ENCODE data around the gene C17orf50.

DNA sequence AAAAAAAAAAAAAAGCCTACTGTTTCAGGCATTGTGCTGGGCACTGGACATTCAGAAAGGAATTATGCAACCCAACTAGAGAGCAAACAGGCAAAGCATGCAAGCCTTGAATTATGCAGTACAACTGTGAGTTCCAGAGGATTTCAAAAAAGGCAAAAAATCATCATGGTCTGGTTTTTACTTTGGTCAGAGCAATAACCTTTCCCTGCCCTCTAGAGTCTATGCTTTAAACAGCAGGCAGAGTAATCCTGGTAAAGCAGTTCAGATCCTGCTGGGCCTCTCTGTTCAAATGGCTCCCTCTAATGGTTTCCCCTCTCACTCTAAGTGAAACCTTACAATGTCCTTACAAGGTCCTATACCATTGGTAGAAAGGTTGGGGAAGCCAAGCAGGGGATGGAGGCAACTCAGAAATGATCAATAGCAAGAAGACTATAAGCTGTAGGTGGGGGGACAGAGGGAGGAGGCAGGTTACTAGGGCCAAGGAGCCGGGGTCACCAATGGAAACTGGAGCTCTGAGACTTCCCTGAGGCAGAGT, 44.0 kb downstream of the C17orf50 start:
- TF ChIP-seq CTCF (IDR thresholded peaks at IDR 0.05 in 2 of 3, conservative IDR thresholded peaks at IDR 0.05 in 1 of 3; ENCODE audit: borderline replicate concordance in 1 of 3, insufficient read depth in 1 of 3, low read depth in 2 of 3, low read length in 2 of 3), result peak; percentile 87 to 99 (median 88)
- TF ChIP-seq ZNF274 (IDR thresholded peaks at IDR 0.05; ENCODE audit: low read depth, low read length), result no peak
- peak; percentile 27; the same call in 1 of the 2 replicates for TF ChIP-seq POLR2AphosphoS5 (IDR thresholded peaks at IDR 0.05; ENCODE audit: low read depth, low read length)
- TF ChIP-seq, protein P1, sequence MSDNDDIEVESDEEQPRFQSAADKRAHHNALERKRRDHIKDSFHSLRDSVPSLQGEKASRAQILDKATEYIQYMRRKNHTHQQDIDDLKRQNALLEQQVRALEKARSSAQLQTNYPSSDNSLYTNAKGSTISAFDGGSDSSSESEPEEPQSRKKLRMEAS (IDR thresholded peaks at IDR 0.05), result no peak

All from HCT116 (cell line).